Suprapubic skin (tissue), 4 donors: ENCODE data around the gene CFL1. TPM values are rescaled to one million over a fixed set of nuclear protein-coding genes. Genes with fewer than 3 reads are reported as not detected.
A peak's percentile ranks its signal among the peaks of the same experiment; 100 is the strongest.
"Not testable (repeated sequence)": the region's sequence is repeated elsewhere in the genome, so short reads cannot be mapped to it uniquely, and the experiment has no call there.

Experiments
- DNase-seq, 2 donors: peaks; one replicate each; pipeline ENCODE4 v3.0.0-alpha.2; 2019; ENCODE audit warnings: low spot score in 2 of 2
- H3K27ac ChIP-seq: fragments of 200-600 bp; sonication (generic); one replicate; pipeline ENCODE4 v1.5.1; 2019
- H3K27me3 ChIP-seq: fragments of 200-600 bp; sonication (generic); one replicate; pipeline ENCODE4 v1.5.1; 2019
- H3K36me3 ChIP-seq: fragments of 200-600 bp; sonication (generic); one replicate; pipeline ENCODE4 v1.5.1; 2019
- H3K4me1 ChIP-seq: fragments of 200-600 bp; sonication (generic); one replicate; pipeline ENCODE4 v1.5.1; 2019
- H3K4me3 ChIP-seq: fragments of 200-600 bp; sonication (generic); one replicate; pipeline ENCODE4 v1.5.1; 2019; ENCODE audit warnings: mild to moderate bottlenecking
- H3K9me3 ChIP-seq: fragments of 200-600 bp; sonication (generic); one replicate; pipeline ENCODE4 v1.5.1; 2019
- EP300 ChIP-seq: sonication (generic); formaldehyde crosslinking; IDR thresholded peaks from one replicate; pipeline ENCODE4 v1.6.1; 2017; ENCODE audit warnings: antibody characterized with exemption
- POLR2A ChIP-seq, 2 donors: fragments of 450-650 bp; IDR thresholded peaks; one replicate each; pipeline ENCODE4 v1.6.1; 2017; ENCODE audit warnings: antibody characterized with exemption in 2 of 2, mild to moderate bottlenecking in 2 of 2, moderate library complexity in 2 of 2
- POLR2AphosphoS5 ChIP-seq, 3 donors: sonication (generic); formaldehyde crosslinking; IDR thresholded peaks; one replicate each; pipeline ENCODE4 v1.6.1; 2017; ENCODE audit warnings: antibody characterized with exemption in 3 of 3
- WGBS: methylation state at CpG from one replicate; pipeline ENCODE4 v1.1.5; 2018; 5-methylcytosine and 5-hydroxymethylcytosine counted together
- total RNA-seq, 4 donors: library from RNA; depleted of rRNA; stranded (reverse); fragments of >200 nt; gene quantifications; one replicate each; pipeline ENCODE4 v1.1.0, GENCODE V29; 2016
- TF ChIP-seq, protein P1 (sequence below), 2 donors: fragments of 200-600 bp in 1 of 2; fragments of 450-650 bp in 1 of 2; sonication (generic) in 1 of 2; IDR thresholded peaks; one replicate each; pipeline ENCODE4 v1.5.1; 2016 to 2019; ENCODE audit warnings: antibody characterized with exemption in 2 of 2, mild to moderate bottlenecking in 1 of 2, moderate library complexity in 1 of 2

Gene CFL1
- total RNA-seq, 4 donors from 2014 or later, result 331 to 608 (median 584) TPM

GRCh38 chr11:65896034-65896999 is 38.3 kb upstream of the CFL1 start:
- Histone ChIP-seq H3K9me3 (no peaks in the 10 kb centered on the region), H3K4me1 (peaks cover 59% of the 10 kb centered on the region), H3K4me3 (no peak overlapping the region), H3K36me3 (no peaks in the 10 kb centered on the region), H3K27ac (no peak overlapping the region), H3K27me3 (no peaks in the 10 kb centered on the region)
- DNase-seq, result no peak
- 91% methylated on average over 14 of the region's 14 CpGs for WGBS
- TF ChIP-seq POLR2AphosphoS5 (IDR thresholded peaks at IDR 0.05), result no peak

- DNase-seq, result no peak
- Histone ChIP-seq H3K27ac (no peak overlapping the region), H3K27me3 (no peaks in the 10 kb centered on the region), H3K4me1 (peaks cover 58% of the 10 kb centered on the region), H3K9me3 (no peaks in the 10 kb centered on the region), H3K36me3 (no peaks in the 10 kb centered on the region), H3K4me3 (no peak overlapping the region)
- 85% methylated on average over 5 of the region's 5 CpGs for WGBS
- TF ChIP-seq EP300 (no peak), POLR2AphosphoS5 (IDR thresholded peaks at IDR 0.05) (no peak), POLR2A (IDR thresholded peaks at IDR 0.05) (no peak)
- TF ChIP-seq, protein P1, sequence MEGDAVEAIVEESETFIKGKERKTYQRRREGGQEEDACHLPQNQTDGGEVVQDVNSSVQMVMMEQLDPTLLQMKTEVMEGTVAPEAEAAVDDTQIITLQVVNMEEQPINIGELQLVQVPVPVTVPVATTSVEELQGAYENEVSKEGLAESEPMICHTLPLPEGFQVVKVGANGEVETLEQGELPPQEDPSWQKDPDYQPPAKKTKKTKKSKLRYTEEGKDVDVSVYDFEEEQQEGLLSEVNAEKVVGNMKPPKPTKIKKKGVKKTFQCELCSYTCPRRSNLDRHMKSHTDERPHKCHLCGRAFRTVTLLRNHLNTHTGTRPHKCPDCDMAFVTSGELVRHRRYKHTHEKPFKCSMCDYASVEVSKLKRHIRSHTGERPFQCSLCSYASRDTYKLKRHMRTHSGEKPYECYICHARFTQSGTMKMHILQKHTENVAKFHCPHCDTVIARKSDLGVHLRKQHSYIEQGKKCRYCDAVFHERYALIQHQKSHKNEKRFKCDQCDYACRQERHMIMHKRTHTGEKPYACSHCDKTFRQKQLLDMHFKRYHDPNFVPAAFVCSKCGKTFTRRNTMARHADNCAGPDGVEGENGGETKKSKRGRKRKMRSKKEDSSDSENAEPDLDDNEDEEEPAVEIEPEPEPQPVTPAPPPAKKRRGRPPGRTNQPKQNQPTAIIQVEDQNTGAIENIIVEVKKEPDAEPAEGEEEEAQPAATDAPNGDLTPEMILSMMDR (IDR thresholded peaks at IDR 0.05), result no peak
Observed at GRCh38 chr11:65895482-65895981, 37.6 kb upstream of the CFL1 start.

DNA sequence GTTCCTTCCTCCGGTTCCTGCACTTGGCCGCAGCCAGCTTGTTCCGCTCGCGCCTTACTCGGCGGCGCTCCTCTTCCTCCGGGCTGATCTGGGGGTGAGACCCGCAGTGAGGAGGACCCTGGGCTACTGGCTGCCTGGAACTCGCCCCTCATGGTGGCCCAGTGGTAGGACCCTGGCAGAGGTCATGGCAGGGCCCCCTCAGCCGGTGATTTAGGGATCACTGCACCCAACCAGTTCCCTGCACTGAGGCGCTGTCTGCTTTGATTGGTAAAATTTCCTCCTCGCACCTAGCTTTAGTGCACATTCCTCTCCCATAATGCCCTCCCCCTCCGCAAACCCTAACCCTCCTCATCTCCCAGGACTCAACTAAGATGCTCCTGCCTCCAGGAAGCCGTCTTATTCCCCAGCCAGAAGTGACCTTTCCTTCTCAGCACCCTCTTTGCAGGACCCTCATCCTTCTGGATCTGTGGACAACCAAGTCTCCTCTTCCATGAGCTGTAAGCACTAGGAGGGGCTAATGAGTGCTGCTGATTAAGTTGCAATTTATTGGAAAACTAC is 36.1 kb upstream of the CFL1 start:
- 68% methylated on average over 16 of the region's 16 CpGs for WGBS
- peak overlapping the region; percentile 30 for H3K4me3 ChIP-seq
- H3K4me1 ChIP-seq, result peaks cover 58% of the 10 kb centered on the region
- H3K9me3 ChIP-seq, result no peaks in the 10 kb centered on the region
- H3K36me3 ChIP-seq, result no peaks in the 10 kb centered on the region
- no peaks in the 10 kb centered on the region for H3K27me3 ChIP-seq
- TF ChIP-seq, protein P1 (IDR thresholded peaks at IDR 0.05), result no peak
- TF ChIP-seq POLR2AphosphoS5 (IDR thresholded peaks at IDR 0.05) (no peak), POLR2A (IDR thresholded peaks at IDR 0.05) (no peak), EP300 (no peak)
- DNase-seq, result peak in 1 of 2 donors; percentile 79
- H3K27ac ChIP-seq, result peak overlapping the region; percentile 25

DNA sequence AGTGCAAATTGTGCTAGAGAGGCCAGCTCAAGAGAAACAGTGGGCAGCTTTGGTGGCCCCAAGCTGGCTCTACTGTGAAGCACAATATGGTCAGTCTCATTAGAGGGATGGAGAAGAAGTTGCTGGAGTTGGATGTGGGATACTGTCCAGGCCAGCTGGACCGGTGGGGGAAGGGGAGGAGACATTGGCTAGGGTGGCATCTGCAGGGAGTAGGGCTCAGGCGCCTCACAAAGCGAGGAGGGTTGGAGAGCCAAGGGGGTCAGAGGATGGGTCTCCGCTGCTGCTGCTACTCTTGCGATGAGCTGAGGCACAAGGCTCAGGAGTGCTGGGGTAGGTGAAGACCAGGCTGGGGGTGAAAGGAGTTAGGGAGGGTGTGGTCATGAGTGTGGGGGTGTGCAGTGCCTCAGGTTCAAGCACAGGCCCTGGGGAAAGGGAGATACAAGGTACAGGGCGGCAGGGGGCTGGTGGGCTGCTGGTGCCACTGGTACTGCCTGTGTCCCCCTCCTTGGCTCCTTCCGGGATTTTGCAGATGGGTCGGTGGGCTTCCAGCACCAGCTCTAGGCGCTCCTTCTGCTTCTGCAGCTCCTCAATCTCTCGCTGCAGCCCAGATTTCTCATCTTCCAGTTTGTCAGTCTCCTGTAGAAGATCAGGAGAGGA is 34.8 kb upstream of the CFL1 start:
- peaks cover 56% of the 10 kb centered on the region for H3K4me1 ChIP-seq
- peak overlapping the region; percentile 65 for H3K4me3 ChIP-seq
- H3K27ac ChIP-seq, result peak overlapping the region; percentile 95

GRCh38 chr11:65892137-65892540 is 34.2 kb upstream of the CFL1 start:
- Histone ChIP-seq H3K4me1 (peaks cover 62% of the 10 kb centered on the region), H3K4me3 (peak overlapping the region; percentile 65), H3K27ac (peak overlapping the region; percentile 95)
- not testable (repeated sequence) for H3K36me3 ChIP-seq, H3K9me3 ChIP-seq, H3K27me3 ChIP-seq, DNase-seq
- 57% methylated on average over 4 of the region's 5 CpGs for WGBS

More for the DNA sequence above, 34.8 kb upstream of the CFL1 start:
- WGBS, result 77% methylated on average over 10 of the region's 10 CpGs
- no peak for DNase-seq
- Histone ChIP-seq H3K36me3 (no peaks in the 10 kb centered on the region), H3K27me3 (no peaks in the 10 kb centered on the region), H3K9me3 (no peaks in the 10 kb centered on the region)
- TF ChIP-seq POLR2AphosphoS5 (IDR thresholded peaks at IDR 0.05) (no peak), EP300 (no peak), POLR2A (IDR thresholded peaks at IDR 0.05) (no peak)
- TF ChIP-seq, protein P1 (IDR thresholded peaks at IDR 0.05), result no peak
